Glutamatergic neuron (in vitro differentiated cells): ENCODE data around the gene ARSK. TPM values are rescaled to one million over a fixed set of nuclear protein-coding genes. Genes with fewer than 3 reads are reported as not detected.
A peak's percentile ranks its signal among the peaks of the same experiment; 100 is the strongest.

Experiments used
- DNase-seq: peaks from one replicate; pipeline ENCODE4 v3.0.0; 2022
- H3K27ac Mint-ChIP-seq: one replicate; pipeline ENCODE4 v1.8.0; 2020; ENCODE audit warnings: mild to moderate bottlenecking, mixed read lengths, inconsistent platforms; ENCODE audit not compliant: unreplicated experiment
- H3K27me3 Mint-ChIP-seq: one replicate; pipeline ENCODE4 v1.8.0; 2020; ENCODE audit warnings: mild to moderate bottlenecking, moderate library complexity, mixed read lengths, inconsistent platforms; ENCODE audit not compliant: unreplicated experiment
- H3K36me3 Mint-ChIP-seq: one replicate; pipeline ENCODE4 v1.8.0; 2020; ENCODE audit warnings: mild to moderate bottlenecking, mixed read lengths, inconsistent platforms; ENCODE audit not compliant: unreplicated experiment
- H3K4me1 Mint-ChIP-seq: one replicate; pipeline ENCODE4 v1.8.0; 2020; ENCODE audit warnings: mild to moderate bottlenecking, low read depth, mixed read lengths, inconsistent platforms; ENCODE audit not compliant: unreplicated experiment
- H3K4me3 Mint-ChIP-seq: one replicate; pipeline ENCODE4 v1.8.0; 2020; ENCODE audit warnings: mild to moderate bottlenecking, mixed read lengths, inconsistent platforms; ENCODE audit not compliant: unreplicated experiment
- H3K9me3 Mint-ChIP-seq: one replicate; pipeline ENCODE4 v1.8.0; 2020; ENCODE audit warnings: mild to moderate bottlenecking, moderate library complexity, mixed read lengths, inconsistent platforms; ENCODE audit not compliant: unreplicated experiment
- CTCF ChIP-seq: fragments of 200-600 bp; sonication (generic); IDR thresholded peaks from one replicate; pipeline ENCODE4 v1.5.0; 2021; ENCODE audit not compliant: partially characterized antibody, unreplicated experiment
- total RNA-seq: library from RNA; stranded (reverse); fragmentation: NEBNext Ultra II Directional; extraction: Animal tissue kit (Norgen Biotek cat#: 25700); gene quantifications from one replicate; pipeline ENCODE4 v1.2.1, GENCODE V29; 2021; ENCODE audit not compliant: unreplicated experiment

The ARSK gene
- total RNA-seq, 1 donor from 2014 or later = 5.5 TPM

GRCh38 chr5:95617057-95617456, 62.2 kb downstream of the ARSK start:
- no peak overlapping the region for H3K4me3 Mint-ChIP-seq
- no peak overlapping the region for H3K27ac Mint-ChIP-seq
- TF ChIP-seq CTCF = no peak
- DNase-seq = no peak
- H3K9me3 Mint-ChIP-seq = peaks cover 11% of the 10 kb centered on the region
- no peaks in the 10 kb centered on the region for H3K36me3 Mint-ChIP-seq
- peaks cover 21% of the 10 kb centered on the region for H3K27me3 Mint-ChIP-seq
- peaks cover 10% of the 10 kb centered on the region for H3K4me1 Mint-ChIP-seq

- Mint-ChIP-seq H3K36me3 (no peaks in the 10 kb centered on the region), H3K9me3 (peaks cover 11% of the 10 kb centered on the region), H3K27me3 (peaks cover 19% of the 10 kb centered on the region), H3K4me3 (peak overlapping the region; percentile 89), H3K27ac (peak overlapping the region; percentile 17), H3K4me1 (peaks cover 10% of the 10 kb centered on the region)
- no peak for DNase-seq
- no peak for TF ChIP-seq CTCF
Observed at GRCh38 chr5:95619096-95619495, 64.2 kb downstream of the ARSK start.

GRCh38 chr5:95619514-95620029, 64.7 kb downstream of the ARSK start:
- no peak for DNase-seq

GRCh38 chr5:95620030-95620869, 65.3 kb downstream of the ARSK start, which contains the start of gene GPR150:
TSS of gene GPR150 (plus strand) at chr5:95620087. CDS start at chr5:95620276, 189 bp downstream.
- peaks cover 10% of the 10 kb centered on the region for H3K4me1 Mint-ChIP-seq
- peak; percentile 76 for DNase-seq
- H3K4me3 Mint-ChIP-seq = peak within 1 kb of the TSS; percentile 89
- peaks cover 19% of the 10 kb centered on the region for H3K27me3 Mint-ChIP-seq
- peaks cover 11% of the 10 kb centered on the region for H3K9me3 Mint-ChIP-seq
- no peak for TF ChIP-seq CTCF
- H3K36me3 Mint-ChIP-seq = no peaks in the 10 kb centered on the region
- peak within 1 kb of the TSS; percentile 17 for H3K27ac Mint-ChIP-seq

More at GRCh38 chr5:95619514-95620029, 64.7 kb downstream of the ARSK start:
- H3K4me3 Mint-ChIP-seq = peak overlapping the region; percentile 89
- no peak for TF ChIP-seq CTCF
- peaks cover 10% of the 10 kb centered on the region for H3K4me1 Mint-ChIP-seq
- H3K27me3 Mint-ChIP-seq = peaks cover 19% of the 10 kb centered on the region
- peaks cover 11% of the 10 kb centered on the region for H3K9me3 Mint-ChIP-seq
- no peaks in the 10 kb centered on the region for H3K36me3 Mint-ChIP-seq
- no peak overlapping the region for H3K27ac Mint-ChIP-seq
